Caco-2 (cell line): ENCODE results near the gene ZNF746. TPM values are rescaled to one million over a fixed set of nuclear protein-coding genes. Genes with fewer than 3 reads are reported as not detected.
"Not testable (repeated sequence)": the region's sequence is repeated elsewhere in the genome, so short reads cannot be mapped to it uniquely, and the experiment has no call there.

ENCODE experiments used
- BruUV-seq: library from RNA; stranded (reverse); fragments of 400-500 nt; replicated peaks from 2 replicates; lab custom pipeline; 2021; lab: Mats Ljungman, UMichigan
- CTCF ChIA-PET: fragments of 300-600 bp; sonication (Branson Sonifier 250); formaldehyde crosslinking; loops from one replicate; lab custom pipeline; 2022; ENCODE audit warnings: antibody characterized with exemption; lab: Charles Lee
- POLR2A ChIA-PET: fragments of 300-600 bp; sonication (Branson Sonifier 250); formaldehyde crosslinking; loops from one replicate; lab custom pipeline; 2022; ENCODE audit warnings: antibody characterized with exemption; lab: Charles Lee
- DNase-seq, 2 experiments: peaks; one replicate each; pipeline versions ENCODE4 v3.0.0 to v3.0.0-alpha.2; 2020 to 2022
- H3K27me3 ChIP-seq: replicated peaks from 2 replicates; pipeline ENCODE4 v1.6.0; 2011; ENCODE audit warnings: low read length; ENCODE audit not compliant: control insufficient read depth, insufficient read depth
- H3K36me3 ChIP-seq: 2 replicates; pipeline ENCODE4 v1.5.1; 2011; ENCODE audit warnings: low read length; ENCODE audit not compliant: control insufficient read depth, insufficient read depth
- H3K4me1 ChIP-seq: fragments of 250-450 bp; sonication (Bioruptor Pico); 2 replicates; pipeline ENCODE4 v1.5.1; 2020; ENCODE audit warnings: mild to moderate bottlenecking
- H3K4me3 ChIP-seq: 2 replicates; pipeline ENCODE4 v1.5.1; 2011; ENCODE audit warnings: low read depth, mild to moderate bottlenecking, control low read depth, low read length
- H3K9me3 ChIP-seq: fragments of 250-450 bp; sonication (Bioruptor Pico); 2 replicates; pipeline ENCODE4 v1.5.1; 2020; ENCODE audit warnings: mild to moderate bottlenecking, moderate library complexity
- H3K27ac Mint-ChIP-seq: one replicate; pipeline ENCODE4 v1.8.0; 2022; ENCODE audit warnings: mixed read lengths; ENCODE audit not compliant: unreplicated experiment
- H3K27me3 Mint-ChIP-seq: one replicate; pipeline ENCODE4 v1.8.0; 2022; ENCODE audit warnings: mixed read lengths; ENCODE audit not compliant: insufficient read depth, unreplicated experiment
- H3K36me3 Mint-ChIP-seq: one replicate; pipeline ENCODE4 v1.8.0; 2022; ENCODE audit warnings: mild to moderate bottlenecking, mixed read lengths; ENCODE audit not compliant: insufficient read depth, unreplicated experiment
- H3K4me1 Mint-ChIP-seq: one replicate; pipeline ENCODE4 v1.8.0; 2022; ENCODE audit warnings: low read depth, mixed read lengths; ENCODE audit not compliant: unreplicated experiment
- H3K4me3 Mint-ChIP-seq: one replicate; pipeline ENCODE4 v1.8.0; 2022; ENCODE audit warnings: mild to moderate bottlenecking, moderate library complexity, mixed read lengths; ENCODE audit not compliant: unreplicated experiment
- H3K9me3 Mint-ChIP-seq: one replicate; pipeline ENCODE4 v1.8.0; 2022; ENCODE audit warnings: mixed read lengths; ENCODE audit not compliant: unreplicated experiment
- intact Hi-C: fragments of 100-400 bp; cut with micrococcal nuclease; formaldehyde crosslinking; loops from one replicate; pipeline ENCODE4 v1.10.0; 2022; ENCODE audit not compliant: unreplicated experiment
- total RNA-seq: library from RNA; stranded (reverse); gene quantifications from 2 replicates; pipeline ENCODE4 v1.2.3, GENCODE V29; 2022
- TF ChIP-seq, protein P1 (sequence below), 2 experiments: fragments of 200-600 bp in 1 of 2; IDR thresholded peaks; 1 replicate in 1 of 2; 2 replicates in 1 of 2; pipeline versions ENCODE4 v1.5.1 to v1.8.0; 2011 to 2022; ENCODE audit warnings: antibody characterized with exemption in 1 of 2, control low read depth in 1 of 2, inconsistent platforms in 1 of 2, low read depth in 1 of 2, low read length in 1 of 2, mild to moderate bottlenecking in 1 of 2, moderate library complexity in 1 of 2; ENCODE audit not compliant: insufficient read depth in 1 of 2, severe bottlenecking in 1 of 2, unreplicated experiment in 1 of 2

Gene ZNF746
- total RNA-seq, 1 experiment from 2014 or later = 19.3 TPM

- CTCF ChIA-PET = no interaction called here
- no peak for DNase-seq
- H3K36me3 ChIP-seq = peaks cover 7% of the 10 kb centered on the region; the same call in 1 of the 2 replicates
- POLR2A ChIA-PET = no interaction called here
- H3K4me1 Mint-ChIP-seq = no peaks in the 10 kb centered on the region
- TF ChIP-seq, protein P1, sequence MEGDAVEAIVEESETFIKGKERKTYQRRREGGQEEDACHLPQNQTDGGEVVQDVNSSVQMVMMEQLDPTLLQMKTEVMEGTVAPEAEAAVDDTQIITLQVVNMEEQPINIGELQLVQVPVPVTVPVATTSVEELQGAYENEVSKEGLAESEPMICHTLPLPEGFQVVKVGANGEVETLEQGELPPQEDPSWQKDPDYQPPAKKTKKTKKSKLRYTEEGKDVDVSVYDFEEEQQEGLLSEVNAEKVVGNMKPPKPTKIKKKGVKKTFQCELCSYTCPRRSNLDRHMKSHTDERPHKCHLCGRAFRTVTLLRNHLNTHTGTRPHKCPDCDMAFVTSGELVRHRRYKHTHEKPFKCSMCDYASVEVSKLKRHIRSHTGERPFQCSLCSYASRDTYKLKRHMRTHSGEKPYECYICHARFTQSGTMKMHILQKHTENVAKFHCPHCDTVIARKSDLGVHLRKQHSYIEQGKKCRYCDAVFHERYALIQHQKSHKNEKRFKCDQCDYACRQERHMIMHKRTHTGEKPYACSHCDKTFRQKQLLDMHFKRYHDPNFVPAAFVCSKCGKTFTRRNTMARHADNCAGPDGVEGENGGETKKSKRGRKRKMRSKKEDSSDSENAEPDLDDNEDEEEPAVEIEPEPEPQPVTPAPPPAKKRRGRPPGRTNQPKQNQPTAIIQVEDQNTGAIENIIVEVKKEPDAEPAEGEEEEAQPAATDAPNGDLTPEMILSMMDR (IDR thresholded peaks at IDR 0.05; ENCODE audit: insufficient read depth in 1 of 2, low read depth in 1 of 2, low read length in 1 of 2, severe bottlenecking in 1 of 2, unreplicated experiment in 1 of 2) = no peak
- H3K27me3 Mint-ChIP-seq = no peaks in the 10 kb centered on the region
- intact Hi-C loops = no loop called here
- no TSS peak for BruUV-seq
- H3K4me3 Mint-ChIP-seq = no peak overlapping the region
- H3K27me3 ChIP-seq = no peaks in the 10 kb centered on the region
- no peaks in the 10 kb centered on the region for H3K4me1 ChIP-seq
- H3K9me3 Mint-ChIP-seq = no peaks in the 10 kb centered on the region
- H3K27ac Mint-ChIP-seq = no peak overlapping the region
- H3K9me3 ChIP-seq = no peaks in the 10 kb centered on the region
- no peak overlapping the region for H3K4me3 ChIP-seq
- peaks cover 51% of the 10 kb centered on the region for H3K36me3 Mint-ChIP-seq
These were observed 47.7 kb downstream of the ZNF746 start for GRCh38 chr7:149449897-149450296.

- CTCF ChIA-PET = no interaction called here
- peaks cover 7% of the 10 kb centered on the region; the same call in 1 of the 2 replicates for H3K36me3 ChIP-seq
These were observed 48.6 kb downstream of the ZNF746 start for GRCh38 chr7:149448961-149449360.

DNA sequence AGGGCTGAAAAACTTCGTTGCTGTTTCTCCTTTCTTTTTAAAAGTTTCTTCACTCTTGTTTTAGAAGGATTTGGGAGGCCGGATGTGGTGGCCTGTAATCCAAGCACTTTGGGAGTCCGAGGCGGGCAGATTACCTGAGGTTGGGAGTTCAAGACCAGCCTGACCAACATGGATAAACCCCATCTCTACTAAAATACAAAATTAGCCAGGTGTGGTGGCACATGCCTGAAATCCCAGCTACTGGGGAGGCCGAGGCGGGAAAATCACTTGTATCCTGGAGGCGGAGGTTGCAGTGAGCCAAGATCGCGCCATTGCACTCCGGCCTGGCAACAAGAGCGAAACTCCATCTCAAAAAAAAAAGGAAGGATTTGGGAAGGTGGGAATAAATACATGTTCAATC is 51.6 kb downstream of the ZNF746 start:
- H3K27ac Mint-ChIP-seq, H3K27me3 ChIP-seq, H3K4me3 Mint-ChIP-seq, H3K9me3 Mint-ChIP-seq, POLR2A ChIA-PET, H3K4me1 Mint-ChIP-seq, H3K4me1 ChIP-seq, H3K36me3 ChIP-seq, intact Hi-C loops, H3K9me3 ChIP-seq, DNase-seq, H3K4me3 ChIP-seq, H3K27me3 Mint-ChIP-seq, BruUV-seq: not testable (repeated sequence)
- CTCF ChIA-PET = interaction anchor here (0.8 kb wide), 1 partner anchor 23 kb away, joined by 3 read pairs; no protein-coding TSS in a partner anchor
- H3K36me3 Mint-ChIP-seq = peaks cover 58% of the 10 kb centered on the region

More at GRCh38 chr7:149448961-149449360, 48.6 kb downstream of the ZNF746 start:
- TF ChIP-seq, protein P1 (IDR thresholded peaks at IDR 0.05; ENCODE audit: insufficient read depth in 1 of 2, low read depth in 1 of 2, low read length in 1 of 2, severe bottlenecking in 1 of 2, unreplicated experiment in 1 of 2) = no peak
- intact Hi-C loops = no loop called here
- Histone ChIP-seq H3K9me3 (no peaks in the 10 kb centered on the region), H3K27me3 (no peaks in the 10 kb centered on the region), H3K4me1 (no peaks in the 10 kb centered on the region), H3K4me3 (no peak overlapping the region)
- DNase-seq = no peak
- Mint-ChIP-seq H3K4me3 (no peak overlapping the region), H3K4me1 (peaks cover 5% of the 10 kb centered on the region), H3K27me3 (no peaks in the 10 kb centered on the region), H3K9me3 (no peaks in the 10 kb centered on the region), H3K36me3 (peaks cover 58% of the 10 kb centered on the region), H3K27ac (no peak overlapping the region)
- BruUV-seq = no TSS peak
- POLR2A ChIA-PET = no interaction called here
